ENCODE measurements around the gene MAP3K14. TPM values are rescaled to one million over a fixed set of nuclear protein-coding genes. Genes with fewer than 3 reads are reported as not detected.

The MAP3K14 gene
- total and polyA plus RNA-seq, 8 donors, result 6.1 to 16.4 (median 8.1) TPM

DNA sequence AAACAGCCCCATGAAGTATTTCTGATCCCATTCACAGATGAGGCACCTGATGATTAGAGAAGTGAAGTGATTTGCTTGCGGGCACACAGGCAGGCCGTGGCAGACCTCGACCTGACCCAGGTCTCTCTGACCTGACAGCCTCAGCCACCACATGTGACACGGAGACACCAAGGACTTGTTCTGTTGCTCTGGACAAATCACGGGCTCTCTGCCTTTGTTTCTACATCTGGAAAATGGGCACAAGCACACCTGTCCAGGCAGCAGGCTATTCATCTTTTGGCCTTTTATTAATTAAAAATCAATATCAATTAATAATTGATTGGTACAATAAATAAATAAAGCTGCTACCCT lies 3.4 kb downstream of the MAP3K14 start:
- Histone ChIP-seq H3K27me3 (no peaks in the 10 kb centered on the region), H3K36me3 (no peaks in the 10 kb centered on the region), H3K9me3 (no peaks in the 10 kb centered on the region), H3K4me3 (no peak overlapping the region), H3K27ac (peak overlapping the region; percentile 2 to 95 (median 84)), H3K4me1 (peaks cover 57 to 74% (median 60%) of the 10 kb centered on the region in 3 donors)
- ATAC-seq (no peak), DNase-seq (no peak), FAIRE-seq (no peak)
- whole genome bisulfite sequencing, 2 donors, result 41 to 47% methylated on average over 5 of the region's 5 CpGs
- TF ChIP-seq CTCF (IDR thresholded peaks at IDR 0.05), result no peak
- intact Hi-C loops (cut with DNase I), result no loop called here

DNA sequence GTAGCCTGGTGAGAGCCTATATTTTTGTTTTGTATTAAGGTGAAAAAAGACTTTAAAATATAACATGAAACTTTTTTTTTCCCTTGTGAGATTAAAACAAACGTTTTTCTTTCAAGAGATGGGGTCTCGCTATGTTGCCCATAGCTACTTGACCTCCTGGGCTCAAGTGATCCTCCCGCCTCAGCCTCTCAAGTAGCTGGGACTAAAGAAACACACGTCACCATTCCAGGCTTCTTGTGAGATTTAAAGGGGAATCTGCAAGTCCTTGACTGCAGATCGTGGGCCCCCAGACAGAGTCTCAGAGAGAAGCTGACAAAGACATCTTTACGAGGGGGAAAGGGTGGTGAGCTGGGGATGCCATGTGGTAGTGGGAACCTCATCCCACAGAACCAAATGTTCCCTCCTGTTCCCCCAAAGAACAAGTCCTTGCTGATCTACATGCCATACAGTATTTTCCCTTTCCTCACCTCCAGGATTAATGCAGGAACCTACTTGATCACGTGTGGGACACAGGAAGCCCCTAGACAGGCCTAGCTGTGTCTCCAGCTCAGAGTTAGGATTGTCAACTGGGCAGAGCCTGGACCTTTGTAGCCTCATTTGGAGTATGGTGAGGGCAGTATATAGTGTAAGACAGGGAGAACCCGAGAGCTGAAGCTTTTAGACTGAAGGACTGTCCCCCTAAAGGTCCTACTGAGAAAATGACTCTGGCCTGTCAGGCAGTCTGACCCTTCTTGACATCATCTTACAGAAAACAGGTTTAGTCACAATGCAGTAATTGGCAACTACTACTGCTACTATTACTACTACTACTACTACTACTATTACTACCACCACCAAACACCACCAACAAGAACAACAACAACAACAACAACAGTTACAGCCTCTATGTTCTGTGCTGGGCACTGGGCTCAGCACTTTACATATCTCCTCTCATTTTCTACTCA lies 4.1 kb downstream of the MAP3K14 start:
- intact Hi-C loops (cut with DNase I), result no loop called here
- DNase-seq, result no peak
- Histone ChIP-seq H3K9me3 (no peaks in the 10 kb centered on the region), H3K27ac (peak overlapping the region; percentile 74 to 95 (median 87)), H3K36me3 (no peaks in the 10 kb centered on the region), H3K4me3 (peak overlapping the region in 2 of 4 donors; percentile 7 to 32), H3K27me3 (no peaks in the 10 kb centered on the region), H3K4me1 (peaks cover 63 to 77% (median 66%) of the 10 kb centered on the region in 3 donors)
- no peak for FAIRE-seq
- no peak for TF ChIP-seq CTCF (IDR thresholded peaks at IDR 0.05)
- 36 to 38% methylated on average over 8 of the region's 8 CpGs for WGBS, 2 donors
- ATAC-seq, result no peak

GRCh38 chr17:45311760-45312476 lies 4.9 kb downstream of the MAP3K14 start:
- H3K4me1 ChIP-seq, result peaks cover 69 to 84% (median 74%) of the 10 kb centered on the region in 3 donors
- WGBS, 2 donors, result 5 to 8% methylated on average over 10 of the region's 10 CpGs
- no peak for FAIRE-seq

GRCh38 chr17:45311401-45311759 lies 5.4 kb downstream of the MAP3K14 start:
- peak overlapping the region in 2 of 4 donors; percentile 7 to 32 for H3K4me3 ChIP-seq
- intact Hi-C loops (cut with DNase I), result no loop called here
- H3K9me3 ChIP-seq, result no peaks in the 10 kb centered on the region
- no peak for TF ChIP-seq CTCF (IDR thresholded peaks at IDR 0.05)
- peaks cover 75 to 90% (median 79%) of the 10 kb centered on the region in 3 donors for H3K4me1 ChIP-seq
- no peaks in the 10 kb centered on the region for H3K36me3 ChIP-seq
- peak in 1 of 4 donors; percentile 17 for ATAC-seq
- FAIRE-seq, result no peak
- WGBS, 2 donors, result 23 to 31% methylated on average over 4 of the region's 4 CpGs
- no peak for DNase-seq
- H3K27me3 ChIP-seq, result no peaks in the 10 kb centered on the region
- H3K27ac ChIP-seq, result peak overlapping the region; percentile 74 to 95 (median 87)

More at GRCh38 chr17:45311760-45312476, 4.9 kb downstream of the MAP3K14 start:
- Histone ChIP-seq H3K4me3 (peak overlapping the region in 2 of 4 donors; percentile 7 to 32), H3K27ac (peak overlapping the region; percentile 74 to 95 (median 87)), H3K9me3 (no peaks in the 10 kb centered on the region), H3K27me3 (no peaks in the 10 kb centered on the region), H3K36me3 (no peaks in the 10 kb centered on the region)
- no peak for TF ChIP-seq CTCF (IDR thresholded peaks at IDR 0.05)
- peak in 5 of 6 donors; percentile 72 to 85 (median 77) for DNase-seq
- intact Hi-C loops (cut with DNase I), result no loop called here
- peak; percentile 48 to 66 (median 55) for ATAC-seq
